Measurements from ENCODE around the gene ZEB2.

The ZEB2 gene

DNA sequence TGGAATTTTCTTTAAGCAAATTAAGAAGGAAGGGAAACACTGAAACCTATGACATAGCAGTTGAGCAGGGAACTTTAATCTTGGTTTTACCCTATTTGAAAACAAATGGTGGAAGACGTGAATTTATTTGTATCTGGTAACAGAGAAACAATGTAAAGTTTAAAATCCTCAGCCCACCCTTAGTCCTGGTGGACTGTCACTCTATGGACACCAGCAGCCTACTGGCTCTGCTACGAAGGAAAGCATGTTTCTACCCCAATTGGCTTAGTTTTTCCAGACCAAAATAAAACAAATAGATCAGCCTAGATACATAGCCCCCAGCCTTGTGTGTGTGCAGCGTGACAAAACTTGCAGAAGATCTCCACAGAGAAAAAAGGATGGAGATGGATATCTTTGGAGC is 7.4 kb downstream of the ZEB2 start:
- DNase-seq, result no peak

DNA sequence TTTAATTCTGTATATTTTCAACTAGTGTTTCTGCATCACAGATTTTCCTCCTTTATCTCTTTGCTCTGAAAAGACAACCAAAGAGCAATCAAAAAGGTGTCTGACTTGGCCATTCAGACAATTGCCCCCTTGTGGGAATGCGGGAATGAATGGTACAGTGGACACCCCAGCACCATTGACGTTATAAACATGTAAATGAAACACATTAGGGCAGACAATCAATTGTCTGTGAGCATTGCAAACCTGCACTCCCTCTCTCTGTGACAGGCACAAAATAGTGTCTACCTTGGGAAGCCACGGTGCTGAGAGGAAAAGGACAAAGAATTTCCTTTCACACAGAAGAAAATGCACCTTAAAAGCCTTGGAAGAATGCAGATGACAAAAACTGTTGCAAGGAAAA is 8.0 kb downstream of the ZEB2 start:
- no peak for DNase-seq

DNA sequence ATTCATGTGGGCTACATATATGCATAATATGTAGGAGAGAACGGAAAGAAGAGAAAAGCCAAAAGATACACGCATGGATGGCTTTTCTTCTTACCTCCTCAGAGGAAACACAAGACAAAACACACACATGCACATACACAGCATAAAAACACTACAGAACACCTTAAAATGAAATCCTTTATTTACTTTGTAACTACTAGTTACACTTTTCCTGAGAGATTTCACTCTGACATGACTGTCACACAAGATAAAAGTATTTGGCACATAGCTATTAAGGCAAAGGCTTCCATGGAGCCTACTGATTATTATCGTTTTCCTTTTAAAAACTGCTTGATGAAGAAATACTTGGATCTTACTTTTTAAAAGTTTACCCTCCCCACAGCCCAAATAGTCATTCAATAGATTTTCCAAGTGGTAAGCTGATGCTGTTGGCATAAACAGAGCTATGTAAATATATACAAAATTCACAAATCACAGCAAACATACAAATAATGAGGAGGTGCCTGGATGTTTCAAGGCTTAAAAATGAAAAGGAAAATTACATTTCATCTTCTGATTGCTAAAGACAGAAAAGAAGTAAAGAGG is 8.6 kb downstream of the ZEB2 start:
- no peak for DNase-seq

DNA sequence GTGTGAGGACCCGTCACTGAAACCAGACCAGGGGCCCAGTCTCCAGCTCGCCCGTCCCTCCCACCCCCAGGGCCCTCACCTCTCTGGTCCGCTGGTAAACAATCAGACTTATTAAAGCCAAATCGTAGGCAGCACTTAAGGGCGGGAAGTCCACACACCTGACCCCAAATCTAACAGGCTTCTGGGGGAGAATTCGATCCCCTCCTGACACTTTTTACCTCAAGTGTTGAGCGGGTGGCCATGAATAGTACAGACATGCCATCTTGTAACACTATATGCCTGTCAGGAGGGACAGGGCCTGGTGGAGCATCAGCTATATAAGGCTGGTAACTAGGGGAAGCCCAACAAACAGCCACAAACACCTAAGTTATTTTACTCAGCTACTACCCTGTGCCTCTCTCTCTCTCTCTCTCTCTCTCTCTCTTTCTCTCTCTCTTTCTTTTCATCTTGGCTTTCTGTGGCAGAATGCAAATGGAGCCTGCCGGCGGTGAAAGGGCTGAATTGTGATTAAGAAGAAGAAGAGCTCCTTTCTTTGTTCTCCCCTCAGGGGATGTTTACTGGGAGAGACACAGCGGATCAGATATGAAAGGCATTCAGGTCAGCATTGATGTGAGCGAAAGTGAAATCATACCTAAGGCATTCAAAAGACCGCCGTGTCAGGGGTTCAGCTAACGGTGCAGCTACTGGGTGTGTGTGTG is 9.5 kb downstream of the ZEB2 start:
- DNase-seq, result peak; percentile 78

DNA sequence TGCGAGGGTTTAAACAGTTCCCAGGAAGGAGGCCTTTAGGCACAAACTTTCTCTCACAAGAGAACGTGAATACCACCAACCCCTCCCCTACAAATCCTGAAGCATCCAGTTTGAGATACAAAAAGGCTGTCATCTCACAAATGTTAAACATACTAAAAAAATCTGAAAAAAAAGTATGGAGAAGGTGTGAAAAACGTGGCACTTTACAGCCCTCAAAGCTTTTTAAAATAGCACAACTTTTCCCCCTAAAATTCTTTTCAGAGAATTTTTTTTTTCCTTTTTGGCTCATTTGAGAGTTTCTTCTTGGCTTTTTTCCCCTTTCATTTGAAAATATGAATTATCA is 10.1 kb downstream of the ZEB2 start:
- DNase-seq, result no peak

DNA sequence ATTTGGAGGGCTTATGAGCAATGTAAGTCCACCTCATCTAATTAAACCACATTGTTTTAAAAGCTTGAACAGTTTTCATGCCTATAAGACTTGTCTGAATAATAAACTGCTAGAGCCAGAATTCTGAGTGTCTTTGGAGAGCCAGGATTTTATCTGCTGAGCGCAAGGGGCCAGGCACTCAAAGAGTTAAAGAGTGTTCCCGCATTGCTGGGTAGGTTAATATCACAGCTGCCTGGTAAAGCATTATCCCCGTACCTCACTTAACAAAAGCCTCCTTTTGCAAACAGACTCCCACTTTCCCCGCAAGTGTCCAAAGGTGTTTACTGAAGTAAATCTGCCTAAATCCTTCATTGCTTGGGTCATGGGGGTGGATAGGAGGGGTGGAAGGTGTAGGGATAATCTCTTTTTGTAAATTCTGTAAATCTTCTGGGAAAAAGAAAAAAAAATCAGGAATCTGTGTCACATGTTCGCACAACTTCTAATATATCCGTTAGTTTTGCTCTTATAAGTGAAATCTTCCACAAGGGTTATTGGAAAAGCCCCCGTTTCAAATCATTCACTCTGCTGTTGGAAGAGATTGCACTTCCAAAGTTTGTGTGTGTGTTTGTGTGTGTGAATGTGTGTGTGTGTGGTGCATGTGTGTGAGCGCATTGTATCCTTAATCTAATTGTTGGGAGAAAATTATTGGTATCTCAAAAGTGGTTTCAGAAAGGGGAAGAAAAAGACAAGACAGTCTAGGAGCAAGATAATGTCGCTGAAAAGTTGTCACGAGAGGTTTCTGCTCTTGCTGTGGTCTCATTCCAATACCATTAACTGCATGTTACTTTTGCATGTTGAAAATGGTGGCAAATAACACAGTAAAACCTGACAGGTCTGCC is 10.7 kb downstream of the ZEB2 start:
- DNase-seq, result no peak

DNA sequence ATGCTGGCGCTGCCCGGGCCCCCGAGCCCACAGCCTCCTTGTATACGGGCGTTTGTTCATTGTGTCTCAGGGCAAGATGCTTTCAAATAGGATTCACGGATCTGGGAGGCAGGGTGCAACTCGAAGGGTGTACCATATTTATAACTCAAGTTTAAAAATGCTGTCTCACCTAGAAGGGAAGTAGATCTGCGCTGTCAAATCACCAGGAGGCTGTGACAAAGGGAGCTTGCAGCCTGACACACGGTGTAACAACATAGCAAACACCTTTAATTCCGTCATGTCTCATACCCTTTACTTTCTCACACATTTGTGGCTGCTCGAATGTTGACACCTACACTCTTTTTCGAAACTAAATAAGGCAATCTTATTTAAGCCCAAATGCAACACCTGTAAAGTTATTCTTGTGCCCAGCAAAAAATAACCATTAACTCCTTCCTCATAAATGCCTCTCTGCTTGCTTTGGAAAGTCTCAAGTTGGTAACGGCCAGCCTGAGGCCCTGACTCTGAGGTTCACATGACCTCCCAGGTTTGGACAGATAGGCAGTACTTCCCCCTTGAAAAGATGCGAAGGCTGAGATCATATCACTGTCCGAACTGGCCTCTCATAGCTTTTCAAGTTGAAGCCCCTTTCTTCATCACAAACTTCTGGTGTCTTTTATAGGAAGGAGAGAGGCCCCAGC is 11.6 kb downstream of the ZEB2 start:
- no peak for DNase-seq

DNA sequence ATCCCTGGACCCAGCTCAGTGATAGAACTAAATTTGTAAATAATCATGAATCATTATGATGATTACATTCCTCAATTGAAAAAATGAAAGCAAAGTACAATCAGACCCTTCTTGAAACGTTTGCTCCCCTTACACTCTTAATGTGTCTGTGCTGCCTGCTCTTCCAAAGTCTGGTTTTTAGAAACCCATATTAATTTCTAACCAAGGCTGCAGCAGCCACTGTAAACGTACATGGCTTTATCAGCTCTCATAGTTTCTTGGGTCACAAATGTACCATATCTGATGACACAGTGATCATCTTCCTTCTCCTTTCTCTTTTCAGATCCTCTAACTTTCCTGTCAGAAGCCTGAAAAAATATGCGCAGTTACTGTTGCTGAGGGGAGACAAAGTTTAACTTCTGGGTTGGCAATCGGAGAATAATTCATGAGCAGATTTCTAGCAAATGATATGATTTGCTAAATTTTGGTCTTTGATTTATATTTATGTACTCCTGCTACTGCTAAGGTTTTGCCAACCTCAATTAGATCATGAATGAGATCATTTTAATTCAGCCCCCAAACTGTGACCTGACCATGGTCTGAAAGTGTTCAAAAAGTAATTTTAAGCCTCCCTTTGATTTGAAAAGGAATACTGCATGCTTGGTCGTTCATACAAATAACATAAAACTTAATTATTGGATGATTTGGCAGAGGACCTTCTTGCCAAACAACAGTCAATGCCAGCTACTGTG is 12.3 kb downstream of the ZEB2 start:
- no peak for DNase-seq

DNA sequence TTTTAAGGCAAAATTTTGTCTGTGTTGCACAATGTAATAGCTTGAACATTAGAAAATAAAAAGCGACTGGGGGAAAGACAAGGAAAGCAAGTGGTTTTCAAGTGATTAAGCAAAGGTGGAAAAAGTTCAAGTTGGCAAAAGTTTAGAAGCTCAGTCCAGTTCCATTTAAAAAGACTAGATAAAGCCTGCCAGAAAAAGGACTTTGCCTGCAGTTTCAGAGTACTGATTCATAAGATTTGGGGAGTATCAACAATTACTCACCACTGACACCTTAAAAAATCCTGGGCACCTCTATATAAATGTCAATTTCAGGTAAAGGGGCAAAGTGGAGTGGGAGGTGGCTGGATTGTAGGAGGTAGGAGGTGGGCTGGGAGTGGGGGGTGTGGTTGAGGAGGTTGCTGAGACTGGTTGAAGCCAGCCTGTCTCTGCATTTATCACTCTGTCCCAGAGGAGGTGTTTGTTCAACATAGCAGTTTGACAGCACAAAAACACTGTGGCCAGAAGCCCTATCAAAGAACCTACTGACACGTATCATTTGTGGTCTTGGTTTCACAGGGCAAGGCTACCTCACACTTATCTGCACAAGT is 14.6 kb downstream of the ZEB2 start:
- DNase-seq, result no peak

DNA sequence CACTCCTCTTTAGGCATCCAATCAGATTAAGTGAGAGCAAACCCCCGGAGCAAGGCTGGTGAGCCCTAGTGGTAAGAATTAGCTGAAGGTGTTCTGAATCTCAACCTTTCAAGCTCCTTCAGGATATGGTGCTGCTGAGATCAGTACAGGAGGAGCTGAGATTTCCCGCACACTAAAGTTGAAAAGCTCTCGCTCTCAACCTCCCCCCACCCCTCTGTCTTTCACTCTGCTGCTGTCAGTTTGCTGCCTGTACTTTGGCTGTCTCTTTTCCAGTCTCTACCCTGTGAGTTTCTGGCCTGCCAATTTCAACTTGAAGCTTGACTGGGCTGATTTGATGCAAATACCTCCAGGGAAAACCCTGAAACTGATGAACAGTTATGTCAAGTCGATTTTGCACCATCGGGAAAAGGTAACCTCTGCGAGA is 15.7 kb downstream of the ZEB2 start:
- DNase-seq, result no peak

DNA sequence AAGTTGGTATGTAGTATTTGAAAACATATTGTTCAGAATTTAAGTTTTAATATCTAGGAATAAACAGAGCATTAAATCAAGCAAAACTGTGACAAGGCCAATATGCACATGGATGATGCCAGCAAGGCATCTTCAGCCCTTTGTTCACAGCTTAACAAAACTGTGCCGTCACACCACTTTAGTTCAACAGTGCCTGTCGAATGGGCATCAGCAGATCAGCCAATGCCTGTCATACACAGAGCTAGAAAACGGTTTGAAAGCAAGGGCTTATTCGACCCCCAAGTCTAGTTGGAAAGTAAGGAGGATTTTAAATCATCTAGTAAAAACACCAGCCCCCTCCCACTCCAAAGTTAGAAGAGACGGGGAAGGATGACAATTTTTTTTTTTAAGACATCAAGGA is 16.7 kb downstream of the ZEB2 start:
- DNase-seq, result no peak

DNA sequence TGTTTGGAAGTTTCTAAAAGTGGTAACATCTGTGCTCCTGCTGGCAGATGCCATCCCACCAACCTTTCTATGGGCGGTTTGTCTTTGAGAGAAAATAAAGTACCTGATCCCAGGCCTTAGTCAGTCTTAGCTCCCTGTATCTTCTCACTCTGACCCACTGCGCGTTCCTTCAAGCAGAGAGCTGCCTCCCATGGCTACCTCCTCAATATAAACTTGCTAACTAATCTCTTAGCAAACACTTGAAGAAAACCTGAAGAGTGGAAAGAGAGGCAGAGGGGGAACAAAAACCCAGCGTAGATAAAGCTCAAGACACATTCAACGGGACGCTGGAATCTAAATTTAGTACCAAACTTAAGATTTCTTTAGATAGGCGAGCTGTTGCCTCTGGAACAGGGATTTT is 17.6 kb downstream of the ZEB2 start:
- DNase-seq, result no peak

DNA sequence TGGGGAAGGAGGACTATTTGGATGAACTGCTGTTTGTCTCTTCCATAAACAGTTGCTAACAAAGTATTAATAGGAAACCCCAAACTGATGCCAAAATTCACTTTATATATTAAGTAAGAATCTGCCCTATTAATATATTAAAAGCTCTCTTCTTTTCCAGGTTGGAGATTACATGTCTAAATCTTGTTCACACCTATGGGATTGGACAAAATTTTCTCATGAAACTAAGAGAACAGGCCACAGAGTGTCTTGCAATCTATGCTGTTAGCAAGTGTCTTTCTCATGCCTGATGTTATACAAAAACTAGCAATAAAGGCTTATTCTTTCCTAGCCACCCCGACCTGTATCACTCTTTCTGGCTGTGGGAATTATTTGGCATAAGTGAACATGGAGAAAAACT is 18.3 kb downstream of the ZEB2 start:
- DNase-seq, result no peak

DNA sequence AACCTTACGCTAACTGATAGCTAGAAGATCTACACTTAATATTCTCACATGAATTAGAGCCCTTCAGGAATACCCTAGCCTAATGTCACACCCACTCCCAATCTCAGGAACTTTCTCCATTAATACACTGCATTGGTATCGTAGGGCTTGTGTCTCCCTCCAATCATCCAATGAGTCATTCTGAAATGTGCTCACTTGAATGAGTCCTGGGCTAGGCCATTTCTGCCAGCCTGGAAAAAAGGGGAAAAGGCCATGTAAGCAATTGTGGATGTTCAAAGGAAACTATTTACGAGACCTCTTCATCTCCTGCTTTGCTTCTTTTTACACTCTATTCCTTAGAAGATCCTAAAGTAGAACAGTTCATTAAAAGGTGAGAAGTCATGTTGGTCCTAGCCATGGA is 18.8 kb downstream of the ZEB2 start:
- no peak for DNase-seq

DNA sequence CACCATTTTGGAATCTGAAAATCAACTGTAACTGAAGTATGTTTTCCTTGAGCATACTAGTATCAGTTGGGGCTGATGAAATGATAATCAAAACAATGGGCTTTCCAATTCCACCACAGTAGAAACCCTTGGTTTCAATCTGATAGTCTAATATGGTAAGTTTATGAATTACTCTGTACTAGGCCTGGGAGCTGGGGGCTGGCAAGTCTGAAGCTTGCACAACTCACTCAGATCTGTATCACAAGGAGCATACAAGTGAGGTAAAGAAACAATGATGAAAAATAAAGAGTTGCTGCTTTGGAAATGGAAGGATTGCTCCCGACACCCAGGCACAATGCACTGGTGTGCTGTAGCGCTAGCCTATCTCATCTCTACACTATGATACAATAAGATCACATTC is 19.4 kb downstream of the ZEB2 start:
- DNase-seq, result no peak

DNA sequence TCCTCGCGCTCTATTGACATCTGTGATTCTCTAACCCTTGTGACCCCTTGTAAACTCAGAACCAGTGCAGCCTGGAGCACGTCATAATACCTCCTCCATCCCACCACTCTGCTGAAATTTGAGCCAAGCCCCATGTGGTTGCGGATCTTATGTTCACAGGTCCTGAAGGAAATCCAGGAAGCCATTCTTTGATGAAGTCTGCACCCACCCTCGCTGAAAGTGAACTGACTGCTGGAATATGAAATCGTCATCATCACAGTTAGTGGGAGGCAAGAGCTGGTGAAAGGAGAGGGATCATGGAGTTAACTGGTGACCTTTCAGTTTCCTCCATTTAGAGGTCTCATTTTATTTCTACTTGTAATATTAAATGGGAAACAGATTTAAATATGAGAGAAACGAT is 21.6 kb downstream of the ZEB2 start:
- no peak for DNase-seq

DNA sequence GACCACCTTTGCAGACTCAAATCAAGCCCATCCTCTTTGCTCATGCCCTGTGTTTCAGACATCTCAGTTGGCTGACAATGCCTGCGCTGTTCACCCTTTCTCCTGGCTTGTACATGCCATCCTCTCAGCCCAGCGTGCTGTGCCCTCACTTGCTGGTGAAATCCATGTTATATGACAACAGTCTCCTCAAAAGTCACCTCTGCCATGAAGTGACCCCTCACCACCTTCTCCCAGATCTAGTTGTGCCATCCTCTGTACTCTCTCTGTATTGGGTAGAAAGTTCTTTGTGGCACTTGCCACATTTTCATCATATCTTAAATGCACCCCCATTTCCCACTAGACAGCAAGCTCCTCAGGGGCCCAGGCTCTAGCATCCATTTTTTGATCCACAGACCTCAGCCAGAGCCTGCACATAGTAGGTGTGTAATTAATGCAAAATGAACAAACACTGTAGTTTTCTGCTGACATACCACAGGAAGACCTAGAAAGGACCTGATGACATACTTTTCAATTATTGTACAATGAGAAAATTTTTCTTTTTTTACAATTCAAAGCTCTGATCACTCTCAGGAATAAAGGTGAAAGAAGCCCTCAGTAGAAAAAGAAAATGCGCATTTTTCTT is 22.8 kb downstream of the ZEB2 start:
- no peak for DNase-seq

DNA sequence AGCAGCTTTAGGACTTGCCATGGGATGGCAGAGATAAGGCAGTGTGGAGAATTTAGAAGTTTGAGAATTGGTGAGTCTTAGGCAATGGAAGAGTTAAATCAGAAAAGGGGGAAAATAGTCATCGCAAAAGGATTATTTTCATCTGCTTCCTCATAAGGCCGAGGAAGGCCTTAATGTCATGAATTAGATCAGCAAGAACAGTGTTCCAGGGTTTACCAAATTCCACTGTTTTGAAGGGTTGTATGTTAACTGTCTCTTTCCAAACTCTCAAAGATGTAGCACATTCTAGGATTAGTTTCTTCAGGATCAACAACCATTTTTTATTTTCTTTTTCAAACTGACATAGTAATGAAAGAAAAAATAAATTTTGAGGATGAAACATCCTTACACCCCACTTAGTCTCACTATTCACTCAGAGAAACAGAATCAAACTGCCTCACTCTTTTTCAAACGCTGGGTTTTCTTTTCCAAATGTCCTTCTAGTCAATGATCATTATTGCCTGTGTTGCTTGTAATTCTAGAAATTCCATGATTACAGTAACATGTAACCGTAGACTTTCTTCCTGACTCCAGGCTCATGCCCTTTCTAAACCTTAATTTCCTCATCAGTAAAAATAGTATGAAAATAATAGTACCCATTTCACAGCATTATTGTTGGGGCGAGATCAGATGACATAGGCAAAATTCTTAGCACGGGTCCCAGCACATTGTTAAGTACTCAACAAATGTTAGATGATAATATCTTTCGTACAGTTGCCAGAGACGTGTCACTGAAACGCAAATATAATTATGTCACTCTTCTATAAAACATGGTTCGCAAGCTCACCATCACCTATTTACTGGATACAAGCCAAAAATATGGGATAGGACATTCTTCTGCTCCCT is 23.6 kb downstream of the ZEB2 start:
- DNase-seq, result no peak

DNA sequence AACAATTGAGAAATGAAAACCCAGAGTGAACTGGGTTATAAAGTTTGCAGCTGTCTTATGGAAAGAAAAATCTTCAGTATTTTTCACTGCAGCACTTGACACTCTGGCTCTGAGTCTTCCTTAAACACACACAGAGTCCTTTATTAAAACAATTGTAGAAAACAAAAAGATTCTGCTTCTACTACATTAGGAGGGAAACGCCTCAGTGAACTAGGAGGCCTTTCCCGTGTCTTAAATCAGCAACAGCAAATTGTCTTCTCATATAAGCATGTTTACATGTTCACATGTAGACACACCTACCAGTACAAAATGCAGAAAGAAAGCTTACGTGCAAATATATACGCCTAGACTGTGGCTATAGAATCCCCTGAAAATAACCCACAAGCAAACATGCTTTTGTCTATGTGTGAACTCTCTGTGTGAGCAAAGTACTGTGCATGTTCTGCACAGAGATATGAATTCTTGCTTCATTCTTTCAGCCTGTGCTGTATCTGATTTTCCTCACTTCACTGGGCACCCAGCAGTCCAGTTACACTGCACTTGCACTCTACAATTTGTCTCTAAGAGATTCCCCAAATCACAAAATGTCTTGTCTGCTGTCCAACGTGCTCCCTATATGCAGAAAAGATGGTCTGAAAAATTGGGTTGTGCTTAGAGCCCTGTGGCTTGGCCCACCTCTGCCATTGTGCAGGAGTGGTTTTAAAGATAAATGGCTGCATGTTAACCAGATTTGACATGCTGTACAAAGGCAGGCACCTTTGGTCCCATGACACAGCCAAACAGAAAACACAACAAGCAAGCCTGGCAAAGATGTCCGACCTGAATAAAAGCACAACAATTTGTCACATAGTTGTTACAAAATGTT is 24.5 kb downstream of the ZEB2 start:
- no peak for DNase-seq
